GM12892 (cell line): ENCODE data around the gene PHLDB2.

Experiments used
- POLR2A ChIP-seq: IDR thresholded peaks from 2 replicates; pipeline ENCODE4 v1.6.1; 2011; ENCODE audit warnings: low read depth, low read length, control low read depth
- POLR2AphosphoS5 ChIP-seq: IDR thresholded peaks from 2 replicates; pipeline ENCODE4 v1.6.1; 2011; ENCODE audit warnings: low read depth, low read length, control low read depth
- TAF1 ChIP-seq: IDR thresholded peaks from 2 replicates; pipeline ENCODE4 v1.6.1; 2011; ENCODE audit warnings: low read depth, mild to moderate bottlenecking, control low read depth, low read length, borderline replicate concordance

- no peak for TF ChIP-seq POLR2AphosphoS5
- no peak for TF ChIP-seq TAF1
- TF ChIP-seq POLR2A: no peak
Measured at GRCh38 chr3:111857474-111857873, 1.6 kb upstream of the PHLDB2 start.
